Fibroblast of lung (primary cell): ENCODE data around the gene CCDC85A.

Source experiments
- CTCF ChIP-seq, 2 donors: IDR thresholded peaks in 1 of 2; conservative IDR thresholded peaks in 1 of 2; 1 replicate in 1 of 2; 2 replicates in 1 of 2; pipeline ENCODE4 v1.5.1; 2011 to 2012; ENCODE audit warnings: low read length in 2 of 2, control low read depth in 1 of 2, inconsistent platforms in 1 of 2, low read depth in 1 of 2, mild to moderate bottlenecking in 1 of 2
- EZH2 ChIP-seq: IDR thresholded peaks from 2 replicates; pipeline ENCODE4 v1.5.1; 2012; ENCODE audit warnings: low read length, control low read depth, mild to moderate bottlenecking; ENCODE audit errors: missing control alignments

- TF ChIP-seq EZH2 (no peak), CTCF (conservative IDR thresholded peaks at IDR 0.05 in 1 of 2, IDR thresholded peaks at IDR 0.05 in 1 of 2; ENCODE audit: low read depth in 1 of 2, low read length in 2 of 2) (no peak)
Observed at GRCh38 chr2:56211048-56211447, 27.3 kb downstream of the CCDC85A start.
